GM18508 (cell line): Measurements from ENCODE around the gene IGF1R.

Source experiments
- ATAC-seq: cut with Tn5 transposase; IDR thresholded peaks from one replicate; pipeline ENCODE4 v1.9.1; 2021; ENCODE audit warnings: moderate number of reproducible peaks; ENCODE audit not compliant: insufficient read depth, unreplicated experiment

The IGF1R gene

DNA sequence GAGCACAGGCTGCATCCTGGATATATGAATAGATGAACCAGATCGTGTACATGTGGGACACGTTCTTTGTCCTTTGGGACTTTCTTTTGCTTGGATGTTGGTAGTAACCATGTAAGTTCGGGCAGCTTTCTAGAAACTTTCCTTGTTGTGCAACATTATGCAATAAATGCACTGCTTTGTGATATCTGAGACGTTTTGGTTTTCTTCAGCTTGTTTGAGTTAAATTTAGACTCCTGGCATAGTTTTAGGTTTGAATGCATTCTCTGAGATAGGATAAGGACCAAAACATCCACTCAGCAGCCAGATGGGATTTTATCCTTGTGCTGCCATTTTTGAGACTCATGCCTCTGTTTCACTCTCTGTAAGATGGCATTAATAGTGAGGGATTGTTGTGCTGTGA is 158.9 kb downstream of the IGF1R start:
- no peak for ATAC-seq

DNA sequence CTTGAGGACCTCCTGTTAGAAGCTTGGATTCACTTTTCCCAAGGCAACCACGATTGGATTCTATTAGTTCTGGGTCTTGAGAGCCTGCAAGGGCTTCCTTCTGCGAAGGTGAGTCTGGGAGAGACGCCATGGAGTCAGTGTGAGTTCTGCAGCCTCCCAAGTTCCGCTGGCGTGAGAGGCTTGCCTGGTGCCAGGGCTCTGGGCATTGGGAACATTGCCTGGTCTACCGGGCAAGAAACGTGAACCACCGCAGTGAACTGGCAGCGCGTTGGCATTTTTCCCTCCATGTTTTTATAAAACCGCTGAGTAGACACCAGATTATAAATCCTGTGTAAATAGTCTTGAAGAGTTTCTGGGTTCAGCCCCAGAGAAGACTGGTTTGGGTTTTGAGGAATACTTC is 160.9 kb downstream of the IGF1R start:
- no peak for ATAC-seq

DNA sequence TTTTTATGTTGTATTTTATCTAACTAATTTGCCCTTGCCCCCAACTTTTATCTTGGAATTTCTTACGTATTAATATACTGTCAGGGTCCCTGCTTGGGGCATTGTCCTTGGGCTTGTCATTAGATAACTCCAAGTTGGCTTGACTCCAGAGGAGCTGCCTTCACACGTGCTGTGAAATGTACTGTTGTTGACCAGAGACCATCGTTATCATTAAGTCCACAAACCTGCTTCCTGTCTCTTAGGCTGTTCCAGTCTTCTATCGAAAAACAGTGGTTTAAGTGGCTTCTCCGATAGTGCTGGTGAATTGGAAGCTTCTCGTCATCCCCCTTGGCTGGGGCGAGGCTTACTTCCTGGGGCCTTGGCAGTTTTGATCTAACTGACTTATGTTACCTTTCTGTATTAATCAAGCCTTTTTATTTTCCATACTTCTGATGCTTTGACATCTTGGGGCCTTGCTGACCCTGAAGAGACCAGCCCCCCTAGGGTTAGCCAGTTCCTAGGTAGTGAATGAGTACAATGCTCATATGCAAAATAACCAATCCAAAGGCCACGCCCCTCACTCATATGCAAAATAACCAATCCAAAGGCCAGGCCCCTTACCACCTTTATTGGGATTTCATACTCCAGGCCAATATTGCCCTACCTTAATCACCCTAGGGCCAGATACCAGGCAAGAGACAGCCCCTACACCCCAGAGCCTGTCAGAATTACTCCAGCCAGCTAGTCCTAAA is 164.5 kb downstream of the IGF1R start:
- ATAC-seq, result no peak

DNA sequence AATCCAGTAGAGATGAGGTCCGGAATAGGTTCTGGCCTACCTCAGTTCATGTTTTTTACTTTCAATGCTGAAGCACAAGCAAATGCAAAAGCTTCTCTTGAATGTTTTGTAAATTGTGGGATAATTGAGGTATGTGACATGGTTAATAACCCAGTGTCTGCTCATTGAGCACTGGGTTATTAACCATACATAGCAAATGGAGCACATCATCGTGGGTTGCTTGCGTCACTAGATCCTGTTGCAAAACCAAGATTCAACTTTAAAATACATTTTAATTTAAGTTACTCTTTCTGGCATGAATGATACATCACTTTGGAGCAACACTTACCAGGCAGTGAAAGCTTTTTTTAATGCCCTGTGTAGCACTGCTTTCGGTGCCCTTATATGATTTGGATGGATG is 165.6 kb downstream of the IGF1R start:
- no peak for ATAC-seq

DNA sequence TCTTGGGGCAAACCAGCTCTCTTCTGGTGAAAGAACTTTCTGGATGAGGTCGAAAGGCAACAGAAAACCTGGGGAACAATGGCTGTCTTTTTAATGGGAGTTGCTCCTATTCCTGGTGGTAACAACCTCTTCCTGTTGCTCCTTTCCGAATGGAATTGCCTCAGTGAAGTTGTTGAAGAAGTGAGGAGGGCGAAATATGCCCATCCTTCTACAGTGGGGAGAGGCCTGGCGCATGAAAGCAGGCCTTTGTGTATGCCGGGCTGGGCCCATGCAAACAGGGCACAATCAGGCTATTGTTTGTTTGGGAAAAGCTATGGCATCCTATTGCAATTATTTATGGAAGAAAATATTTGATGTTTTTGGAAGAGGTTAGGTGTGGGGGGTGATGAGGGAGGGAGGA is 166.9 kb downstream of the IGF1R start:
- ATAC-seq, result no peak

DNA sequence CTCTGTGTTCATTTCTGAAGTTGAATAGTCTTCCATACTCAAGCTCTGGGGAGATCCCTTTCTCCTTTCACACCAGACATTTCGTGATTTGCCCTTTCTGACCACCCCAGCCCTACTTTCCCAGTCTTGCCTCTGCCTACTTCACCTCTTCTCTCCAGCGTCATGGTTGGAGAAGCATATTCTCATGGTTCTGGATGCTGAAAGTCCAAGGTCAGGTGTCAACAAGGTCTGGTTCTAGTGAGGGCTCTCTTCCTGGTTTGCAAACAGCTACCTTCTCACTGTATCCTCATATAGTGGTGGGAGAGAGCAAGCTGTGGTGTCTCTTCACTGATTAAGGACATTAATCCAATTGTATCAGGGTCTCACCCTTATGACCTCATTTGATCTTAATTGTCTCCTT is 169.4 kb downstream of the IGF1R start:
- no peak for ATAC-seq

DNA sequence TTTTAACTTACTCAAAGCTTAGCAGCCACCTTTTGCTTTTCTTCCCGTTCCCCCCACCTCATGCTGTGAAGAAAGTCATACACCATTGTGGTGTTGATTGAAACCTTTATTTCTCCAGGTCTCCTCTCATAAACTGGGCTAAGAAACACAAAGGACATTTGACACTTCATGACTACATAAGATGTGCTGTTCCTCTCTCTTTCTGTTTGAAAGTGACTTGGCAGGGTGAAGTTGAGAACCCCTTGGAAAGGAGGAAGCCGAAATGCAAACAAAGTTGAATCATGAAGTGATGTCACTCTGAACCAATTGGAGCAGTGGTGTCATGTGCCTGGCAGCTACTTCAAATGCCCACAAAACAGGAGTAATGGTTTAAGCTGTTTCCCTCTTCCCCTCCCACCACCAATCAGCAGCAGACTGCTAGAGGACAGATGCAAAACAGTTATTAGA is 174.7 kb downstream of the IGF1R start:
- ATAC-seq, result no peak

DNA sequence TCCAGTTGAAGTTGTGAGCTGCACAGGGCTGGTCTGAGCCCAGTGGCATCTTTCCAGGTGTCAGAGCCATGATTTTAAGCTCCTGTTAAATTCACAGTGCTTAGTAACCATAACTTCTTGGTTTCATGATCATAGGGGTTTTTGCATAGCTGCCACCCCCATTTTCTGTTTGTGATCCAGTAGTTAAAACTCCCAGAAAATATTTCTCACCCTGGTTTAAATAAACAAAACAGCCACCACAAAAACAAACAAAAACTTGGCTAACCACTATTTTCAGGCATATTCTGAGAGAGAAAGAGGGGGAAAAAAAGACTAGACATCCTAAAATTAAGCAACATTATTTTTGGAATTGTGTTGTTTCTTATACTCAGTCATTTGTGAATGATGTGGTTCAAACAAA is 175.3 kb downstream of the IGF1R start:
- ATAC-seq, result no peak

DNA sequence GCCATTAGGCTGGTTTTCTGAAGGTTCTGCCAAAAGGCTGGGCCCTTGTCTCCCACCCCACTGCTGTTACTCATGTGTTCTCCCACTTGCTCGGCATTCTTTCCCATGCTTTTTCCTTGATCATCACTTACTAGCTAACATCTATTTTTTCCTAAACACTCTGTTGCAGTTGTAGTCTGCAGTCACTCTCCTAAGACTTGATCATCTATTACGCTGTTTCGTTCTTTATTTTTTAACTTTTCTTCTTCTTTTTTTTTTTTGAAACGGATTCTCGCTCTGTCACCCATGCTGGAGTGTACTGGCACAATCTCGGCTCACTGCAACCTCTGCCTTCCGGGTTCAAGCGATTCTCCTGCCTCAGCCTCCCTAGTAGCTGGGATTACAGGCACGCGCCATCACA is 176.3 kb downstream of the IGF1R start:
- no peak for ATAC-seq

DNA sequence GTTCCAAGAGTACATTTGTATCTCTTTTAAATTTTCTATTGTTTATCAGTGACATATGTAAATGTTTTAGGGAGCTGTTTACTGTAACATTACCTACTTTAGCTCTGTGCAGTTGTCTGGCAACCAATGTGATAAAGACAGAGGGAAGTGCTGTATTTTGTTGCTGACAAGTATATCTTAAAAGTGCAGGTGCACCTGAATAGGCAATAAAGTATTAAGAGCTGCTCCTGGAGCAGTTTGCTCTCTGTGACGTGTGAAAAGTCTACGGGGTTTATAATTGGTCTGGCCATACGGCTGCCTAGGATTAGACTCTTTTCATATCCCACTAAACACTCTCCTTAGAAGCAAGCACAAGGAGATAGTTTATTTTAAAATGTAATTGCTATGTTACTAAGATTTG is 178.3 kb downstream of the IGF1R start:
- ATAC-seq, result no peak

DNA sequence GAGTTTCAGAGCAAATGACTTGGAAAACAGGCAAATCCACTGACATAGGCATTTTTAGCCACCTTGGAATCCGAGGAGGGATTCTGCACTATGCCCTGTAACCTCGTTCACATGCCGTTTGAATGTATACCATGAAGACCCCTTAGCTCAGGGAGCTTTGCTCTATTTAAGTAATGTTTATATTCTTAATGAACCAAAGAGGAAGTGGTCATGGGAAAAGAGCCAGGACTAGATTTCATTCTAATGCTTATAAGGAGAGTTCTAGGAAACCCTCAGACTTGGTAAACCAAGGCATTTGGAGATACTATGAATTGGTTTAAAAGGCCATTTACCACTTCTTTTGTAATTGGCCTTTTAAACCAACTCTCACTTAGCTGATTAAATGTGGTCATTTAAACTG is 178.9 kb downstream of the IGF1R start:
- no peak for ATAC-seq

DNA sequence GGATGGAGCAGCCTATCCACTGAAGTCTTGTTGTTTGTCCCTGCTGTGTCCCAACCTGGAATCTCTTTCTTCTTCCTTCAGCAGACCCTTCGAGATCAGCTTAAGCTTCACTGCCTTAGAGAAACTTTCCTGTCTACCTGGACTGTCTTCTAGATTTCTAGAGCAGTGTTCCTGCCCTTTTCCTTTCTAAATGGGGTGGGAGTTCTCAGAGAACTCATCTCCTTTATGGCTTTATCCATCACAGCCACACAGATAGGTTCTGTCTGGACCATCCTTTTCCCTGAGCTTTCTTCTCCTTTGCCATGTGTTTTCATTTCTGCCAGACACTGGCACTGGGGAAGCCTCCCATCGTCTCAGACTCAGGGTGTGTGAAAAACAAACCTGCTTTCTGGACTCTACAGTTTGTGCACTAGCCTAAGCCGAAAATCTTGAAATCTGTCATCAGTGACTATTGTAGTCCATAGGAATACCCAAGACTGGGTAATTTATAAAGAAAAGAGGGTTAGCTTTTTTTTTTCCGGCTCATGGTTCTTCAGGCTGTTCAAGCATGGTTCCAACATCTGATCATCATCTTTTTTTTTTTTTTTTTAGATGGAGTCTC is 181.8 kb downstream of the IGF1R start:
- ATAC-seq, result no peak

DNA sequence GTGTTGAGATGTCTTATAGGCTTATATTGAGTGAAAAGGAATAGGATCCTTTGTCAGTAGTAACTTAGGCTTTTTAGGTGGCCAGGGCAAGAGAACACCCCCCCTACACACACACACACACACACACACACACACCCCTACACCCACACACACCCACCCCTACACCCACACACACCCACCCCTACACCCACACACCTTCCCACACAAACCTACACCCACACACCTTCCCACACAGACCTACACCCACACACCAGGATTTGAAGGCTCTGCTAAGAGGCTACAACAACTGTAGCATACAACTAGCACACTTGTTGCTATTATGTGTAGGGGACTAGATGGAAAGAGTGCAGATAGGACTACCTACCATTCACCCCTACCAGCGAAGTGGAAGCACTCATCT is 186.6 kb downstream of the IGF1R start:
- no peak for ATAC-seq

DNA sequence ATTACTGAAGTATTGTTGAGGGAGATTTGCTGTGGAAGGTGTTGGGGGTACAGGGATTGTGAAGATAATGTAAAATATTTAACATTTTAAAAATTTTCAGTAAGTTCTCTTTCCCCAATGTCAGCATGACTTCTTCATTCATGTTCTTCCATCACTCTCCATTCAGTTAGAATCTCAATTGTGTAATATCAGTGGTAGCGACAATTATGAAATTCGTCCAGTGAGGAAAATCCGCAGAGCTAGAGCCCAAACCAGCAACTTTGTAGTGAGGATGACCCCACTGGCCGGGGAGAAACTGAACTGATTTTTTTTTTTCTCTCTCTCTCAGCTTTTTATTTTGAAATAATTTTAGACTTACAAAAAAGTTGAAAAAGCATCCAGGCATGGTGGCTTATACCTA is 187.5 kb downstream of the IGF1R start:
- no peak for ATAC-seq

DNA sequence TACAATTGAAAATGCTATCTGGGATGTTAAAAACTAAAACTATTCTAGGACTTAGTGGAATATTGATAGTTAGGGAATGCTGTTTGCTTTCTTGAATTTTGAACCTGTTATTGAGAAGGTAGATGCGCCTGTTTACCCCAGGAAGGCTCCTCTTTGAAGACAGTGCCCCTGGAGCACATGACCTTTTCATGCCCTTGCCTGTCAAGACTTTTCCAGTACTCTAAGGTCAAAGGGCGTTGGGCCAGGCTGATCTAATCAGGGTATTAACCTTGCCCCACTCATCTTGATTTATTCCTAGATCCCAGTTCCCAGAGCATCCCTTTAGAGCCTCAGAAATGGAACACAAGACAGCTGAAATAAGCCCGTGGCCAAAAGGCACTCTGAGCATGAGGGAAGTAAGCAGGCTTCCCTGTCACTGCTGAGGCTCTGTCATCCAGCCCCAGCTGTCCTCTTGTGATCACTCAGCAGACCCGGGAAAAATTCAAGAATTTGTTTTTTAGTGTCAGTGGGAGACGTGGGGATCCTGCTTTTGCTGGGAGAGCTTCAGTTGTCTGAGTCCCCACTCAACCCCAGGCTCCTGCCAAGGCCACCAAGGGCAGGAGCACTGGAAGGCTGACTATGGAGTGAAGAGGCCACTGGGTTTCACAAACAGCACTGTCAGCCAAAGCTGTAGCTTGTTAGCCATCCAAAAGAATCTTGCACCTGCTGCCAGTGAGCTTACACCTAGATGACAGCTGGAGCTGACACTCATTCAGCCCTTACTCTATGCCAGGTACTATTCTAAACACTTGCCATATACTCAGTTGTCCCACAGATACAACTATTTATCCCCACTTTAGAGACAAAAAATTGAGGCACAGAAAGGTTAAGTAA is 190.3 kb downstream of the IGF1R start:
- no peak for ATAC-seq

DNA sequence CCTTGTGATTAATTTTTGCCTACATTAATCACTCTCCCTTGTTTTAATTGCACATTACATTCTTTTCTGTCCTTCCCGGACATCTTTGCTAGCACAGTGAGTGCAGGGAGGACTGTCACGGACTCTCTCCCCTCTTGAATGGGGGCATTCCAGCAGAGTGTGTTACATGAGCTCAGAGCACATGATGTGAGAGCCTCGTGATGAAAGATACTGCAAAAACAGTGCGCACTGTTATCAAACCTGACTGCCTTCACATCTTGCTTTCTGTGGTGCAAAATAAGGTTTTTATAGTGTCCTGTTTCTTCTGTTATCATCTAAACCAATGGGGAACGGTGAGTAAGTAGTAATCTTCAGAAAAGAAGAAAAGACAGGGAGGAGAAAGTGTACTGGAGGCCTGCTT is 191.7 kb downstream of the IGF1R start:
- ATAC-seq, result no peak

DNA sequence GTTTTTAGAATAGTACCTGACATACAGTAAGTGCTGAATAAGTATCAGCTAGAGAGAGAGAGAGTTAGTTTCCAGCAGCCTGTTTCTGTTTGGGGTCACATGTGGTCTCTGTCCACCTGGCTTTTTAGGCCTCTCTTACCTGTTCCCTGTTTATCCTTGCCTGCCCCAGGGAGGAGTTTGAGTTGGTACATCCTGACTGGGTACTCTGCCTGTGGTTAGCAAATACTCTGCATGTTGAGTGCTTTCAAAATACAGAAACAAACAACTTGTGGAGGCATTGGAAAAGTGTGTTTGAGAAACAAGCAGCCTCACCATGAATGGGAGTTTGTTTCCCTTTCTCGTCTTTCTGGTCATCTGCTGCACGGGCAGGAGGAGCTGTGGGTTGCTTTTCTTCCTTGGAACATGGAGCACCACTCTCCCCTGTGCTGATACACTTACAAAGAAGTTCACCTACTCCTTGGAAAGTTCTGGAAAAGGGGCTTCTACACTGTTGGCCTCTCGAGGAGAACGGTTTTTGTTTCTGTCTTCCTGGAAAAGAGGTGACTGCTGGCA is 193.2 kb downstream of the IGF1R start:
- ATAC-seq, result no peak

DNA sequence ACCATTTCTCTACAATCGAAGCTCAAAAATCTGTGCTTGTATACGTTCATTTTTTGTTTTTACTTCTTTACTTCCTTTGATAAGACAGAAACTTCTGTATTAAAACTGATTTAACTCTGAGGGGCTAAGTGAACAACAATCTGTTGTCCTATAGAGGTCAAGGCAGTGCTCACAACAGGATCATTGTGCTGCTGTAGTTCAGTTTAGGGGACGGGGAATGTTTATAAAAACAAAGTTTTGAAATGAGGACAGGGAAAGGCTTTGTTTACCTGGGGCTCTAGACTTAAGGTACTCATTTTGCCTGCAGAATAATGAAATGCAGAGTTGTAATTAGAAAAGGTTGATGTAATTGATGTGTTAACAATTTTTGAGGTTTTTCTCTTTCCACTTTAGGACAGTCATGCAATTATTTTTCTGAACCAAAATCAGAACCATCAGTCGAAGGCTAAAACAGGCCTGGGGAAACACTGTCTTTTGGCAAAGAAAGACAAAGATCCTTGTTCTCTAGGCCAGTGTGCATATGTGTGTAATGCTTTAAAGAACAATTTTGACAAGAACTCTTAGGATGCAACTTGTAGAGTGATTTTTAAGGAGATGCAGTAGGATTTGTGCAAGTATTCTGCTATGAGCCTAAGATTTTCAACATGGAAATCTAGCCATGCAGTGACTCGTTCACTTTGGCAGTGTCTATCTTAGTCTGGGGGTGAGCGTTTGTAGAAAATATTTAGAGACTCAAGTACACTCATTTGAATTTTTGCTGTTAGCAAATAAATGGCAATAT is 194.0 kb downstream of the IGF1R start:
- no peak for ATAC-seq

DNA sequence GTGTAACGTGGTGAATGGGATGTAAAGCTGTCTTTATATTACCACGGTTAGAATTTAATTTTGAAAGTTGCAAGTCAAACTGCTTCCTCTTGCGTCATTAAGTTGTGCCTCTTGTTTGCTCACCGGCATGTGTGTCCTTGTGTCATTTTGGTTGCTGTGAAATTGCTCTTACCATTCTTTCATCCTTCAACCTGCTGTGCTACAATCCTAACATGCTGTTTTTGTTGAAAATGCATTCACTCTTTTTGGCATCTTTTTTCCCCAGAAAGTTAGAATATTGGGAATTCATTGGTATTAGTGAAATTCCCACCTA is 194.6 kb downstream of the IGF1R start:
- no peak for ATAC-seq

DNA sequence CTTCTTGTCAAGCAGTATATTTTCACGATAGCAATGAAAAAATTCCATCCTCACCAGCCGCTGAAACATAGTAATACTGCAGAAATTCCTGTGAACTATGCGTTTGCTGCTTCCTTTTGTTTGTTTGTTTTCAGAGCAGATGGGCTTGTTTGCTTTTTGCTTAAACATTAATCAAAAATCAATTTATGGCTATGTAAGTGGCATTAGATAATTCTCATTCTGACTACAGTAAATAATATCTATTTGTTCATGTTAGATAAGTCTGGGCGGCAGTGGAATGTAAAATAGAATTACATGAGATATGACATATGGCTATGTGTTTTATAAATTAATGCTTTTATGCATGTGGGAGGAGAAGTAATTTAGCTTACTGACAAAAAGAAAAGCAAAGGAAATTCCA is 195.5 kb downstream of the IGF1R start:
- ATAC-seq, result no peak

DNA sequence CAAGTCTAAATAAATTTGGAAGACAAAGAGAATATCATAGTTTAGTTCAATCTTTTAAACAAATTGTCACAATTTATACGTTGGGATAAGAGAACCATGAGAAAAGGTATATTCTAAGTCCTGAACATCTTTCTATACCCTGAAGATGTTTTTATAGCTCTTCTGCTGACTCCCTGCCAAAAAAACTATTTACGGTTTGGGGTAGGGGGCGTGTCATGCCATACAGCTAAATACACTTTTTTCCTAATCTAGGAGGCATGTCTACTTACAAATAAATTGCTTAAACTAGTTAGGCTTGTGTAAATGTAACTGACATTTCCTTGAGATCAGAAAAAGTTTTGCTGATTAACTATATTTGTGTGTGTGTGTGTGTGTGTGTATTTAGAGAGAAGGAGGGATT is 195.9 kb downstream of the IGF1R start:
- no peak for ATAC-seq
